ENCODE measurements around the gene COL28A1.

COL28A1 gene

GRCh38 chr7:7521259-7521658 lies 14.4 kb downstream of the COL28A1 start:
- TF ChIP-seq ZNF350 (tag by site-specific recombination; IDR thresholded peaks at IDR 0.05): no peak
- no peak for TF ChIP-seq ZFP41 (tag by site-specific recombination; IDR thresholded peaks at IDR 0.05; ENCODE audit: borderline replicate concordance)
- no peak for TF ChIP-seq GLIS2 (tag by site-specific recombination; IDR thresholded peaks at IDR 0.05)
- no peak for TF ChIP-seq ZNF692 (tag by site-specific recombination; IDR thresholded peaks at IDR 0.05)
- TF ChIP-seq ZBTB48 (tag by site-specific recombination; IDR thresholded peaks at IDR 0.05): no peak
- TF ChIP-seq ZNF596 (tag by site-specific recombination; IDR thresholded peaks at IDR 0.05): no peak
- no peak for TF ChIP-seq ZNF677 (tag by site-specific recombination; IDR thresholded peaks at IDR 0.05)
- no peak for TF ChIP-seq ZNF266 (tag by site-specific recombination; IDR thresholded peaks at IDR 0.05; ENCODE audit: low read depth)
- no peak for TF ChIP-seq ZNF274 (IDR thresholded peaks at IDR 0.05; ENCODE audit: low read length)
- no peak for TF ChIP-seq ZNF274 (tag by site-specific recombination; IDR thresholded peaks at IDR 0.05; ENCODE audit: borderline replicate concordance)
- no peak for TF ChIP-seq ZNF548 (tag by site-specific recombination; IDR thresholded peaks at IDR 0.05)
- no peak for TF ChIP-seq ZNF704 (tag by site-specific recombination; IDR thresholded peaks at IDR 0.05)
- no peak for TF ChIP-seq ZNF221 (tag by site-specific recombination; IDR thresholded peaks at IDR 0.05; ENCODE audit: borderline replicate concordance)
- no peak for TF ChIP-seq AEBP2 (tag by site-specific recombination; IDR thresholded peaks at IDR 0.05; ENCODE audit: borderline replicate concordance)
- no peak for TF ChIP-seq ZNF645 (tag by site-specific recombination; IDR thresholded peaks at IDR 0.05)
- CTCF ChIA-PET: interaction anchor here (2.1 kb wide), 1 partner anchor 97 kb away, joined by 5 read pairs; no protein-coding TSS in a partner anchor
- Histone ChIP-seq H3K4me3 (ENCODE audit: low read depth, low read length) (no peak overlapping the region), H3K4me1 (ENCODE audit: control insufficient read depth, insufficient read depth, low read length) (no peaks in the 10 kb centered on the region), H3K9me3 (ENCODE audit: control insufficient read depth, insufficient read depth, low read depth, low read length) (no peaks in the 10 kb centered on the region), H3K36me3 (ENCODE audit: control insufficient read depth in 2 of 2, insufficient read depth in 1 of 2, low read length in 2 of 2) (no peaks in the 10 kb centered on the region), H3K27ac (ENCODE audit: extremely low read depth, low read depth, low read length) (no peak overlapping the region)
- POLR2A ChIA-PET: no interaction called here

- POLR2A ChIA-PET: no interaction called here
- Histone ChIP-seq H3K27ac (ENCODE audit: extremely low read depth, low read depth, low read length) (no peak overlapping the region), H3K36me3 (ENCODE audit: control insufficient read depth in 2 of 2, insufficient read depth in 1 of 2, low read length in 2 of 2) (no peaks in the 10 kb centered on the region), H3K4me3 (ENCODE audit: low read depth, low read length) (no peak overlapping the region), H3K9me3 (ENCODE audit: control insufficient read depth, insufficient read depth, low read depth, low read length) (no peaks in the 10 kb centered on the region), H3K4me1 (ENCODE audit: control insufficient read depth, insufficient read depth, low read length) (no peaks in the 10 kb centered on the region)
- CTCF ChIA-PET: no interaction called here
- no peak for TF ChIP-seq ZNF529 (tag by site-specific recombination; IDR thresholded peaks at IDR 0.05; ENCODE audit: insufficient replicate concordance)
These were observed 16.1 kb downstream of the COL28A1 start for GRCh38 chr7:7519528-7519927.

GRCh38 chr7:7519056-7519455 lies 16.6 kb downstream of the COL28A1 start:
- Histone ChIP-seq H3K27ac (ENCODE audit: extremely low read depth, low read depth, low read length) (no peak overlapping the region), H3K9me3 (ENCODE audit: control insufficient read depth, insufficient read depth, low read depth, low read length) (no peaks in the 10 kb centered on the region), H3K36me3 (ENCODE audit: control insufficient read depth in 2 of 2, insufficient read depth in 1 of 2, low read length in 2 of 2) (no peaks in the 10 kb centered on the region), H3K4me3 (ENCODE audit: low read depth, low read length) (no peak overlapping the region), H3K4me1 (ENCODE audit: control insufficient read depth, insufficient read depth, low read length) (no peaks in the 10 kb centered on the region)
- CTCF ChIA-PET: no interaction called here
- POLR2A ChIA-PET: no interaction called here
- TF ChIP-seq ZNF530 (tag by site-specific recombination; IDR thresholded peaks at IDR 0.05; ENCODE audit: low read depth) (no peak), ZNF473 (tag by site-specific recombination; IDR thresholded peaks at IDR 0.05) (no peak), ZNF366 (tag by site-specific recombination; conservative IDR thresholded peaks at IDR 0.05) (no peak), ZNF23 (tag by site-specific recombination; IDR thresholded peaks at IDR 0.05; ENCODE audit: borderline replicate concordance) (no peak), ZNF121 (tag by site-specific recombination; IDR thresholded peaks at IDR 0.05) (no peak), PRDM1 (tag by site-specific recombination; IDR thresholded peaks at IDR 0.05) (no peak), ZNF18 (tag by site-specific recombination; IDR thresholded peaks at IDR 0.05) (no peak), BCL11B (tag by site-specific recombination; IDR thresholded peaks at IDR 0.05; ENCODE audit: low read depth) (no peak), ZNF354C (tag by site-specific recombination; IDR thresholded peaks at IDR 0.05; ENCODE audit: borderline replicate concordance, low read depth) (no peak), SCRT1 (tag by site-specific recombination; IDR thresholded peaks at IDR 0.05; ENCODE audit: borderline replicate concordance) (no peak), GFI1B (tag by site-specific recombination; IDR thresholded peaks at IDR 0.05) (no peak)
